ENCODE data around the gene CDRT4.

CDRT4 gene

GRCh38 chr17:15502369-15503112, 35.1 kb upstream of the CDRT4 start:
- H3K79me2 ChIP-seq (ENCODE audit: control insufficient read depth, low read length), result no peaks in the 10 kb centered on the region
- peak overlapping the region; percentile 29 for H3K4me3 ChIP-seq (ENCODE audit: low read length)
- H3F3A ChIP-seq (ENCODE audit: control insufficient read depth, insufficient read depth), result no peaks in the 10 kb centered on the region
- H4K20me1 ChIP-seq (ENCODE audit: control insufficient read depth, insufficient read depth, low read depth, low read length), result no peaks in the 10 kb centered on the region
- TF ChIP-seq CTCF (IDR thresholded peaks at IDR 0.05; ENCODE audit: low read depth, low read length, poor library complexity, severe bottlenecking), result peak; percentile 88
- TF ChIP-seq EZH2phosphoT487 (IDR thresholded peaks at IDR 0.05; ENCODE audit: borderline replicate concordance, low read length), result no peak
- H3K9me3 ChIP-seq (ENCODE audit: control insufficient read depth, insufficient read depth, low read length), result no peaks in the 10 kb centered on the region
- H3K4me2 ChIP-seq (ENCODE audit: low read length), result peak overlapping the region; percentile 56
- H3K4me1 ChIP-seq (ENCODE audit: control insufficient read depth, low read length), result peaks cover 10% of the 10 kb centered on the region
- no peaks in the 10 kb centered on the region for H3K36me3 ChIP-seq (ENCODE audit: control insufficient read depth, low read length)
- no peaks in the 10 kb centered on the region for H3K9me2 ChIP-seq (replicated peaks; ENCODE audit: control insufficient read depth, low read length)
- no peaks in the 10 kb centered on the region for H3K27me3 ChIP-seq (ENCODE audit: control insufficient read depth, low read length)
- H3K27ac ChIP-seq (ENCODE audit: low read depth, low read length), result no peak overlapping the region

- no peaks in the 10 kb centered on the region for H4K20me1 ChIP-seq (ENCODE audit: control insufficient read depth, insufficient read depth, low read depth, low read length)
- H3F3A ChIP-seq (ENCODE audit: control insufficient read depth, insufficient read depth), result no peaks in the 10 kb centered on the region
- no peak for TF ChIP-seq CTCF (IDR thresholded peaks at IDR 0.05; ENCODE audit: low read depth, low read length, poor library complexity, severe bottlenecking)
- TF ChIP-seq EZH2phosphoT487 (IDR thresholded peaks at IDR 0.05; ENCODE audit: borderline replicate concordance, low read length), result no peak
- H3K9me2 ChIP-seq (replicated peaks; ENCODE audit: control insufficient read depth, low read length), result no peaks in the 10 kb centered on the region
- H3K4me1 ChIP-seq (ENCODE audit: control insufficient read depth, low read length), result peaks cover 10% of the 10 kb centered on the region
- no peak overlapping the region for H3K27ac ChIP-seq (ENCODE audit: low read depth, low read length)
- no peaks in the 10 kb centered on the region for H3K9me3 ChIP-seq (ENCODE audit: control insufficient read depth, insufficient read depth, low read length)
- no peaks in the 10 kb centered on the region for H3K36me3 ChIP-seq (ENCODE audit: control insufficient read depth, low read length)
- no peaks in the 10 kb centered on the region for H3K79me2 ChIP-seq (ENCODE audit: control insufficient read depth, low read length)
- H3K27me3 ChIP-seq (ENCODE audit: control insufficient read depth, low read length), result no peaks in the 10 kb centered on the region
- H3K4me2 ChIP-seq (ENCODE audit: low read length), result no peak overlapping the region
- no peak overlapping the region for H3K4me3 ChIP-seq (ENCODE audit: low read length)
These were observed 34.4 kb upstream of the CDRT4 start for GRCh38 chr17:15501793-15502192.

- no peaks in the 10 kb centered on the region for H3K36me3 ChIP-seq (ENCODE audit: control insufficient read depth, low read length)
- H3K4me1 ChIP-seq (ENCODE audit: control insufficient read depth, low read length), result peaks cover 10% of the 10 kb centered on the region
- H3K9me3 ChIP-seq (ENCODE audit: control insufficient read depth, insufficient read depth, low read length), result no peaks in the 10 kb centered on the region
- TF ChIP-seq EZH2phosphoT487 (IDR thresholded peaks at IDR 0.05; ENCODE audit: borderline replicate concordance, low read length) (no peak), CTCF (IDR thresholded peaks at IDR 0.05; ENCODE audit: low read depth, low read length, poor library complexity, severe bottlenecking) (no peak)
- no peak overlapping the region for H3K4me2 ChIP-seq (ENCODE audit: low read length)
- H4K20me1 ChIP-seq (ENCODE audit: control insufficient read depth, insufficient read depth, low read depth, low read length), result no peaks in the 10 kb centered on the region
- no peaks in the 10 kb centered on the region for H3F3A ChIP-seq (ENCODE audit: control insufficient read depth, insufficient read depth)
- no peaks in the 10 kb centered on the region for H3K79me2 ChIP-seq (ENCODE audit: control insufficient read depth, low read length)
- no peak overlapping the region for H3K4me3 ChIP-seq (ENCODE audit: low read length)
- no peaks in the 10 kb centered on the region for H3K9me2 ChIP-seq (replicated peaks; ENCODE audit: control insufficient read depth, low read length)
- H3K27me3 ChIP-seq (ENCODE audit: control insufficient read depth, low read length), result no peaks in the 10 kb centered on the region
- H3K27ac ChIP-seq (ENCODE audit: low read depth, low read length), result no peak overlapping the region
These were observed 33.9 kb upstream of the CDRT4 start for GRCh38 chr17:15501282-15501681.
